HG03558 (cell line): ENCODE results near the gene PSTPIP1.

ENCODE experiments used
- ATAC-seq: cut with Tn5 transposase; IDR thresholded peaks from one replicate; pipeline ENCODE4 v1.9.1; 2021; ENCODE audit warnings: moderate number of reproducible peaks; ENCODE audit not compliant: unreplicated experiment; ENCODE audit errors: extremely low read depth

PSTPIP1 gene

DNA sequence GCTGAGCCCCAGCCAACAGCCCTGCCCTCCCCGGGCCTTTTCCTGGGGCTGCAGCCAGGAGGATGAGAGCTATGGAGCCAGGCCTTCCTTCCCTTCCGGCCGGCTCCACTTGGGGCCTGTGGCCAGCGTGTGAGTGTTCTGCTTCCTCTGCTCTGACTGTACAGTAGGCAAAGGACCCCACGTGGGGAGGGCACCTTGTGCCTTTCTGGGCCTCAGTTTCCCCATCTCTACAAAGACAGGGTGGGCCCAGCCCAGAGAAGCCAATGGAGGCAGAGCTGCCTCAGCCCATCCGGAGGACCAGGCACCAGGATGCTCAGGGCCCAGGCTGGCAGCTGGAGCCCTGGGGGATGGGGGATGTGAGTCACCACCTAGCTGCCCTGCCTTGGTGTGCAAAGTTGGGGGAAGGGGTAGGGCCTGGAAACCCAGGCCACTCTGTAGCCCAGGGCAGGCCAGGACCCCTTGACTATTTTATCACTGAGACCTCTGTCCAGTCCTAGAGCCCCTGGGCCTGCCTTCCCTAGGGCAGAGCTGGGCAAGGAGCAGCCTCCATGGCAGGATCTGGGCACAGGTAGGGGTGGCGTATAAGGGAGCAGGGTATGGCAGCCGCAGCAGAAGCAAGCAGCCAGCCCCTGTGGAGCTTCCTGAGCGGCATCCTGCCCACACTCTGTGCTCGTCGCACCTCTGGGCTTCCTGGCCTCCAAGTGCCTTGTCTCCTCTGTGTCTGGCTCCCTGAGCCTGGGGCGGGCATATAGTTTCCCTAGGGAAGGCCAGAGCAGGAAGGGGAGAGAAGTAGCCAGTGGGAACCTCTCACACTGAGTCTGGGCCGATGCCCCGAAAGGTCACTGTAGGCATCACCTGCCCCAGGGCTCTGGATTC is 1.8 kb downstream of the PSTPIP1 start:
- no peak for ATAC-seq

DNA sequence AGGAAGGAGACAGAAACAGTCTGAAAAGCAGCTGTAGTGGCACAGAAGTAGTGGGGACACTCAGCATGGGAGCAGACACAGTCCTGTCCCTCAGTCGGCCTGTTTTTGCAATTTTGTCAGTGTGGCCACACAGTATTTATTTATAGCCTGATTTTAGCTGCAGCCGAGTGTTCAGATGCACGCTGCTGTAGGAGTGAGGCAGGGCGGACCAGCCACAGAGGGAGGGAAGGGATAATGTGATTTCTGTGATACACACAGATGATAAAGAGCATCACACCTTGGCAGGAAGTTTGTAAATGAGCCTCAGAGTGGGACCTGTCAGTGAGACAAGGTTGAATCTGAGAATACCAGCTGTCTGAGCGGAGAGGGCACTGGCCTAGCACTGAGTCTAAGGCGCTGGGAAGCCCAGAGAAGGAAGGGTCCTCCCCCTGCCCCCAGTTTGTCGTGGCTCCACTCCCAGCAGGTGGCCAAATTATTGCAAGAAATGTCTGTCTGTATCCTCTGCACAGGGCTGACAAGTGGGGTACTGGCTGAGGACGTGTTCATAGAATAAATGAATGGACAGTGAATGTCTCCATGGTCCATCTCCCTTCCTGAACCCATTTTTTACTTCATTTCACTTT is 3.8 kb downstream of the PSTPIP1 start:
- ATAC-seq, result no peak

DNA sequence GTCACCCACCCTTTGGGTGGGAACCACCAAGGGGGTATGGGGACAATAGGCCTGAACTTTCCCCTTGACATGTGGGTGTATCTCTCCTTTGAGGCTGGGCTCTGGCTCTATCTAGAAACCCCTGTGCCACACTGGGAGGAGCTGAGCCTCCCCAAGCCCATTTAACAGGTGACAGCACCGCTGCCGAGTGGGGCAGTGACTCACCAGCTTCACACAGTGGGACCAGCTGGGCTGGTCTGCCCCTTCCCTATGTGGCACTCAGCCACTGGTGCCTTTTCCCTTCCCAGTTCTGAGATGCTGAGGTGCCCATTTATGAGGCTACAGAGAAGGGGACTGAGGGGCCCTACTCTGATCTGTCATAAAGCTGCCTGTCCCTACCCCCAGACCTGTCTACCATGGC is 5.1 kb downstream of the PSTPIP1 start:
- no peak for ATAC-seq

DNA sequence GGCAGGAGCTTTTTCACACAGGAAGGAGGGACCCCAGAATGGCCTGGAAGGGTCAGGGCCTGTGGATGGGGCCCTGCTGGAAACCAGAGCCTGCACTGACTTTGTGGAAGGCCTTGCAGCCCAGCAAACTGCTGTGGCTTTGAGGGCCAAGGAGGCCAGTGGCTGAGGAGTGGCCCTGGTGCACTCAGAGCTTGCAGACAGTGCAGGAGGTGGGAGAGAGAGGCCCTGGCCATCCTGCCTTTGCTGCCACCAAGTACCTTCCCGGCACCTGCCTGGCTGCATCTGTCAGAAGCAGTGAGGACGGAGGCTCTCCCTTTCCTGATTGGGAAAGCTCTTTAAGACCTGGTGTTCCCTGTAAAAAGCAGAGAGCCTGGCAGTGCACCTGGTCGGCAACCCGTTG is 6.4 kb downstream of the PSTPIP1 start:
- ATAC-seq, result no peak

DNA sequence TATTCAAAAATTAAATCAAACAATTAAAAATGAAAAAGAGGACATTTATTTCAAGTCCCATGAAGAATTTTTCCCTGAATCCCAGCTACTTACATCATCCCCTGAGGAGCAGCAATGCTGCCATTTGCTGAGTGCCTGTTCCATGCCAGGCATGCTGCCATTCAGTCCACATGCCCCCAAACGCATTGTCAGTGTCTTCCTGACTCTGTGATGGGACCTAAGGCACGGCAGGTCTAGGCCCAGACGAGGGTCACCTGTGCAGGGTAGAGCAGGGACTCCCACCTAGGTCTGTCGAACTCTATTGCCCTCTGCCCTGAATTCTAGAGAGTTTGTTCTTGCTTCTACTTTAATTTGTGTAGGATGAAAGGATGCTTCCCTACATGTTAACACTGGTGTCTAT is 7.0 kb downstream of the PSTPIP1 start:
- no peak for ATAC-seq

DNA sequence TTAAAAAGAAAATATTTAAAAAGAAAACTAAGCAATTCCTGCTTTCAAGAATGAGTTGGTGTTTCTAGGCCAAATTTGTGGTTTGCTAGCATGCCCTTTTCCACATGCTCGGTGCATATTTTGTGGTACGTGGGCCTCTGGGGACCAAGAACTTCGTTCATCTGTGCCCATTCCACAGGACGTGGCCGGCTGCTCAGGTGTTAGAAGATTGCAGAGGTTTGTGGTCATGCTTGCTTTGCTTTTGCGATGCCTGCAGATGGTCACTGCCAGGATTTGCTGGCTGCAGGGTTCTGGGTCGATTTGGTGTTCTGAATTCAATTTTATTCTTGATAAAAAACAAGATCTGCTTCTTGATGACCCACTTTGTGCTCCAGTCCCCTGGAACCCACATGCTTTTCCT is 7.5 kb downstream of the PSTPIP1 start:
- no peak for ATAC-seq

DNA sequence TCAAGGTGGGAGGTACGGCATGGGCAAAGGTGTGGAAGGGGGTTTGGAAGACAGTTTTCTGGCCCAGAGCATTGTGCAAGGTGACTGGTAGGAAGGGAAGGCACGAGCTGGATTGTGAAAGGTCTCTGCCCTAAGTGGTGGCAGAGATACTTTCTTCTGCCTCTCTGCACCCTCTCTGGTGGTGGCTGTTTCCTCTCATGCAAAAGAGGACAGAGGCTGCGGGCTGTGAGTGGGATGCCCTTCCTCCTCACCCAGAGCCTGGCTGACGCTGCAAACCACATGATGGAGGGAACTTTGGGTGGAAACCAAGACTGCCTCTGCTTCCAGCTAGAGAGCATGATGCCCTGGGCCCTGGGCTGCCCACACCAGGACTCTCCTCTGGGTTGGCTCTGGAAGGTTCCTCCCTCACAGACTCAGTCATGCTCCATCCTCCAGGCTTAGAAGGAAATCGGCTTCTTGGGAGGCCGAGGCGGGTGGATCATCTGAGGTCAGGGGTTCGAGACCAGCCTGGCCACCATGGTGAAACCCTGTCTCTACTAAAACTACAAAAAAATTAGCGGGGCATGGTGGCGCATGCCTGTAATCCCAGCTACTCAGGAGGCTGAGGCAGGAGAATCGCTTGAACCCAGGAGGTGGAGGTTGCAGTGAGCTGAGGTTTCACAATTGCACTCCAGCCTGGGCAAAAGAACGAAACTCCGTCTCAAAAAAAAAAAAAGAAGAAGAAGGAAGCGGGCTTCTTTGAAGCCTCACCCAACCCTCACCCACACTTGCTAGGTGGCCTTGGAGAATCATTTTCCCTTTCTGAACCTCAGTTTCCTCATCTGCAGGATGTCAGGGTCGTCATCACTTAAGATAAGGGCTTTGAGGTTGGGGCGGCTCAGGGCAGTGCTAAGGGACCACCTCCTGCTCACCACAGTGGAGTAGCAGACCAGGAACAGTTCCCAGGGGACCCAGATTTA is 8.3 kb downstream of the PSTPIP1 start:
- no peak for ATAC-seq

DNA sequence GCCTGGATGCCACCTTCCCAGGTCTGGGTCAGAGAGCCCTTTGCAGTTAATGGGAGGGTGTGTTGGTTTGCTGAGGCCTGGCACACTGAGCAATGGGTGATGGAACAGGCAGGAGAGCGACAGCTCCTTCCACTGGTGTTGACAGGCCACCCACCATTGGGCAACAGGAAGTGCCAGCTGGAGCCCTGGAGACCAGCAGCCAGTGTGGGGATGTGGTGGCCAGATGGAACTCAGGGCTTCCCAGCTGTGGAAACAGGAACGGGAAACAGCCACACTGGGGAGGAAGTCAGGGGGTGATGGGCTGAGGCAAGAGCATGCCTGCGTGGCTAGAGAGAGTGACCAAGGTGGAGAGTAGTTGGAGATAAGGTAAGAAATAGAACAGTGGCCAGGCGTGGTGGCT is 9.3 kb downstream of the PSTPIP1 start:
- no peak for ATAC-seq

DNA sequence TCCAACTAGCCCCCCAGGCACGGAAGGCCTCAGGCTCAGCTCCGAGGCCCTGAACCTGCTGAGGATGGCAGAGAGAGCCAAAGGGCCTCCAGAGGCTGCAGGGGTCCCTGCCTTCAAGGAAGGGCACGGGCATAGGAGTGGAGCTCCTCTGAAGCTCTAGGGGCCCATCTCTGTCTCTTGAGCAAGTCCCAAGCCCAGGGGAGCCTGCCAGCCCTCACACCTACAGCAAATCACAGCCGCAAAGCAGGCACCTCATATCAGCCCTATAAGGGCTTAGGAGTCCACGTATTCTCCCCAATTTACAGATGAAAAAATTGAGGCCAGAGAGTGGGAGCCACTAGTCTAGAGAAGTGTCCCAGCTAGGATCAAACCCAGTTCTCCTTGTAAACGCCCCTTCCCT is 14.2 kb downstream of the PSTPIP1 start:
- no peak for ATAC-seq

DNA sequence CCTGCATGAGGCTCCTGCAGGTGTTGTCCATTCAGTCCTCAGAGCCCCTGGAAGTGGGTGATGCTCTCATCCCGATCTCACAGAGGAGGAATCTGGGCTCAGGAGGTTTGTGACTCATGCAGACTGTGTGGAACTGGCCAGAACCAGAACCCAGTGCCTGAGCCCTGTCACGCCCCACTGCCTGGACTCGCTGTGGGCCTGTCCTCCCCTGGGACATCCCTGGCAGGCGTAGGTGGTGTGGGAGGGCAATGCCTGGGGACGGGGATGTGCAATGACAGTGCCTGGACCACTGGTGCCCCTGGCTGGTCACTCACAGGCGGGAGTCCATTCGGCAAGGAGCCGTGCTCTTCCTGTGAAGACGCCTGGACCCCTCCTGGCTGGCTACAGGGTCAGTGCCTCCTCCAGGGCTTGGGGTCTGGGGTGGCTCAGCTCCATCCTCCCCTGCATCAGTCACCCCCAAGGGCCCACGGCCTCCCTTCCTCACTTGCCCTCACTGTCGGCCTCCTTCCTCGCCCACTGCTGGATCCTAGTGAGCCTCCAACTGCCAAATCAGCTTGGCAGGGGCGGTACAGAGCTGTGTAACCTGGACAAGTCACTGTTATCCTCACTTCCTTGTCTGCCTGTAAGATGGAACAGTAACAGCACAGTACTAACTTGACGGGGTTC is 14.9 kb downstream of the PSTPIP1 start:
- ATAC-seq, result no peak

DNA sequence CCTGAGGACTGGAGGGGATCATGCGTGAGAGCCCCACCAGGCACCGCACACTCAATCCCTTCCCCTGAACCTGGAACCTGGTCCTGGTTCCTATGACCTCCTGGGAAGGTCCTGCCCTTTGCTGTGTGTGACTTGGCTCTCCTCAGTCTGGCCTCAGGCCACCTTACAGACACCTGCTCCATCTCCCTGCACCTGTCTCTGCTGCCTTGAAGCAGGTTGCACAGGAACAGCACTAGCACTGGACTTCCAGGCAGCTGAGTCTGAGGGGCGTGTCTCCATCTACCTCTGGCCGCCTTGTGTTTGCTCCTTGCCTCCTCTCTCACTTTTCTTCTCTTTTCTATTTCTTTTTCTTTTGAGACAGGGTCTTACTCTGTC is 15.4 kb downstream of the PSTPIP1 start:
- no peak for ATAC-seq

DNA sequence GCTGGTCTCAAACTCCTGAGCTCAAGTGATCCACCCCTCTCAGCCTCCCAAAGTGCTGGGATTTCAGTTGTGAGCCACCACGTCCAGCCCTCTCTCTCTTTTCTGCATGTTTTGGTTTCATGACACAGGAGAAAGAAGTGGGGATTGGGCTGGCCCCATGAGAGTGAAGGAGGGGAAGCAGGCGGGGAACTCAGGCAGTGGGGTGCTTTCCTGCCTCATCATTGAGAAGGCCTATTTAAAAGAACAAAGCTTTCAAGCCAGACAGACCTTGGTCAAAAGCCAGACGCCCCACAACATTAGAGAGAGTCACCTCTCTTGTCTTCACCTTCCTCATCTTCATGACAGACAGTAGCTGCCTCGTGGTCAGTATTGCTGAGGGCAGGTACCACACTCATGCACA is 15.9 kb downstream of the PSTPIP1 start:
- ATAC-seq, result no peak

DNA sequence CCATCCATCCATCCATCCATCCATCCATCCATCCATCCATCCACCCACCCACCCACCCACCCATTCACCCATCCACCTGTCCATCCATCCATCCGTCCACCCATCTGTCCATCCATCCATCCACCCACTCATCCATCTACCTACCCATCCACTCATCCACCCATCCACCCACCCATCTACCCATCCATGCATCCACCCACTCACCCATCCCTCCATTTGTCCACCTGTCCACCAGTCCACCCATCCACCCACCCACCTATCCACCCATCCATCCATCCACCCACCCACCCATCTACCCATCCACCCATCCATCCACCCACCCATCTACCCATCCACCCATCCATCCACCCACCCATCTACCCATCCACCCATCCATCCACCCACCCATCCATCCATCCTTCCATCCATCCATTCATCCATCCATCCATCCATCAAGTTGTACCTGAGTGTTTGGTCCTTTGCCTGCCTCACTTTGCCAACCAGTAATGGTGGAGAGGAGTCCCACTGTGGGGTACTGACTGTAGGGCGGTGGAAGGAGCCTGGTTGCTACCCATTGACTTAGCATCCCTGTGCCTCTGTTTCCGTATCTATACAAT is 17.3 kb downstream of the PSTPIP1 start:
- no peak for ATAC-seq

DNA sequence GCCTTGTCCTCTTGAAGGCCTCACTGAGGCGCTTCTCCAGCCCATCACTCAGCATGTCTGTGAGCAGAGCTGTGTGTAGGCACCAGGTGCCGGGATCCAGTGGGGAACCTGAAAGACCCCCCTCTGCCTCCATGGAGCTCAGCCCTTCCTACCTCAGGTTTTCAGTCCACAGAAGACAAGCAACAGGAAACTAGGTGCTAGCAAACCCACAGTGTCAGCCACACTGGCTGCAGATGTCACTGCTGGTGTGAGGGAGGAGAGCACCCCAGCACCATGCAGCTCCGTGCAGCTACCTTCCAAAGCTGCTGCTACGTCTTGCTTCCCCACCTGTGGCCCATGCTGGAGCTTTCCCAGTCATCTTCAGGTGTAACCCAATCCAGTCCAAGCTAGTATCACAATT is 17.9 kb downstream of the PSTPIP1 start:
- no peak for ATAC-seq

DNA sequence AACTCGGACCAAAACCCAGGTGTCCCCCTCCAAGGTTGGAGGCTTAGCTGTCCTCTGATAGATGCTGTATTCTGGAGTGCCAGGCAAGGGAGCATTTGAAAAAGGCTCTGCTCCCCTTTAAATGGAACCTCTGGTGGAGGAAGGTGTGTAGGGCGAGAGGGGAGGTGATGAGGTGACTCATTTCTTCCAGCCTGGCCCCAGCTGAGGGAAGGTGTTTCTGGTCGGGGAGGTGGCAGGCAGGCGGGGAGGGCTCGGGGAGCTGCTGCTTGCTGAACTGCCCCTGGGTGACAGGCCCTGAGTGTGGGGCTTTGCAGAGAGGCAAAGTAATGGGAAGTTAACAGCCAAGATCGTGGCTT is 18.8 kb downstream of the PSTPIP1 start:
- no peak for ATAC-seq

DNA sequence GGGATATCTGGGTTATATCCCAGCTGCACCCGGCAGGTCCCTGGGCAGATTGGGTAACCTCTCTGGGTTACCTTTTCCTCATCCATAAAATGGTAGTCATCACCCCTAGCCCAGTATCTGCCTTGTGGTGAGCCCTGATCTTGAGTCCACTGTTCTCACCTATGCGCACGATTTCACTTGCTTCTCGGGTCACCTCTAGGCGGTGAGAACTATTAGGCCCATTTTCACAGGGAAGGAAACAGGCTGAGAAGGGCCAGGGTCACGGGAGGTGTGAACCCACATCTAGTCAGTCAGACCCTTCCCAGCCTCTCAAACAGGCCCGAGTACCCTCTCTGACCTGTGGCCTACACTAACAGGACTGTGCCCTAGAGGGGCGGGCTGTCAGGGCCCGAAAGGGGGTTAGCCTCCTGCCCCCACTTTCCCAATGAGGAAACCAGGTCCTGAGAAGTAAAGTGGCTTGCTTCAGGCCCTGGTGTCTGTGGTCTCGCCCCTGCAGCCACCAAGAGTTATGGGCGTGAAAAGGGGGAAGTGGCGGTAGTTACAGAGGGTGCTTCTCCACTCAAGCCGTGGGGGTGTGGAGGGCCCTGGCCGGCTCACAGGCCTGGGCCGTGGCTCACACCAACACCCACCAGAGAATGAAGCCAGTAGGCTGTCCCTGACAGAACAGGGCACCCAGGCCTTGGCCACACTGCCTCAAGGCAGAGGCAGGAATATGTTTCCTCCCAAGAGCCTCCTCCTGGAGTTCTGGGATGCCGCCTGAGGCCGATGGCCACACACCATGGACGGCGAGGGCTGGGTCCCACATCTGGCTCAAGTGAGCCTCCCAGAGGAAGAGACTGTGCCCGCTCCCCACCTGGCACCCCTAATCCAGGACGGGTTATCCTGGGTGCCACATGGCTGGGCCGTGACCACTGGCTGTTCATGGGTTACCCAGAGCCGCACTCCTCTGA is 19.5 kb downstream of the PSTPIP1 start:
- ATAC-seq, result no peak

DNA sequence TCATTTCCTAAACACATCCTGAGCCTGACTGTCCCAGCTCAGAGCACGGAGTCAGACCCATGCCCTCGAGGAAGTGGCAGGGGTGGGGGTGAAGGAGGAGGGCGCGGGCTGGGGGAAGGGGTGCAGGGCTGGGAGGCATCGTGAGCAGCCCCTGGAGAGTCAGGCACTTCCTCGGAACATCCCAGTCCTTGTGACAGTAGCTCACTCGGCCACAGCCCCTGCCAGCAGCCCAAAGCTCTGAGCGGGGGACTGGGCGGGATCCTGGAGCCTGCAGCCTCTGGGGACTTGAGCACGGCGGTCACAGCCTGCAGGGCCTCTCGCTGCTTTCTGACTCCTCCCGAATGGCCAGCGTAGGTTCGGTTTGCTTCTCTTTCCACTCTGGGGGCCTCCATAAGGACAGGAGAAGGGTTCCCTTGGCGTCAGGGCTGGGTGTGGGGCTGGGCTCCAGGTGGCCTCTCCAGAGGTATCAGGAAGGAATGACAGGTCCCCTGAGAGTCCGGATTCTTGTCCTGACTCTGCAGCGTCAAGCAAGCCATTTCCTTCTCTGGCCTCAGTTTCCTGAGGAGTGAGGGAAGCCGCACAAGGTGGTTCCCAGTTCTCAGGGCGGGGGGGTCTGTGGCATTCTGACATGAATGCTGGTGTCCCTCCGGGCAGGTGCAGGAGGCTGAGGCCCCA is 20.9 kb downstream of the PSTPIP1 start:
- ATAC-seq, result no peak

DNA sequence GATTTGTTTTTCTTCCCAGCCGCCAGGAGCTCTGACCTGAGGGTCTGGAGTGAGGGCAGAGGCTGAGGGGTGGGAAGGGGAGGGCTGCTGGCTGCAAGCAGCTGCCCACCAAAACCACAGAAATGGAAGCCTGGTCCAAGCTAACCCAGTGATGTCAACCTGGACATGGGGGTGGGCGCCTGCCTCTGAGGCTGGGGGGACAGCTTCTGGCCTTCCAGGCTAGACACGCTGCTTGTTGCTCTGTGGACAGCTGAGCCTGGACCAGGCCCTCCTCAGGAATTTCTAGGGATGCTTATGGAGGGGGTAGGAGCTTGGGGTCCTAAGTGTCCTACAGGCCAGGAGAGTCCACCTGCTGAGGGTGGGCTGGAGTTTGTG is 21.4 kb downstream of the PSTPIP1 start:
- no peak for ATAC-seq
